ENCODE measurements around the gene FADS2. TPM values are rescaled to one million over a fixed set of nuclear protein-coding genes. Genes with fewer than 3 reads are reported as not detected.

Gene FADS2
- total RNA-seq, 2 donors from 2014 or later: 23.3 to 70.4 TPM

DNA sequence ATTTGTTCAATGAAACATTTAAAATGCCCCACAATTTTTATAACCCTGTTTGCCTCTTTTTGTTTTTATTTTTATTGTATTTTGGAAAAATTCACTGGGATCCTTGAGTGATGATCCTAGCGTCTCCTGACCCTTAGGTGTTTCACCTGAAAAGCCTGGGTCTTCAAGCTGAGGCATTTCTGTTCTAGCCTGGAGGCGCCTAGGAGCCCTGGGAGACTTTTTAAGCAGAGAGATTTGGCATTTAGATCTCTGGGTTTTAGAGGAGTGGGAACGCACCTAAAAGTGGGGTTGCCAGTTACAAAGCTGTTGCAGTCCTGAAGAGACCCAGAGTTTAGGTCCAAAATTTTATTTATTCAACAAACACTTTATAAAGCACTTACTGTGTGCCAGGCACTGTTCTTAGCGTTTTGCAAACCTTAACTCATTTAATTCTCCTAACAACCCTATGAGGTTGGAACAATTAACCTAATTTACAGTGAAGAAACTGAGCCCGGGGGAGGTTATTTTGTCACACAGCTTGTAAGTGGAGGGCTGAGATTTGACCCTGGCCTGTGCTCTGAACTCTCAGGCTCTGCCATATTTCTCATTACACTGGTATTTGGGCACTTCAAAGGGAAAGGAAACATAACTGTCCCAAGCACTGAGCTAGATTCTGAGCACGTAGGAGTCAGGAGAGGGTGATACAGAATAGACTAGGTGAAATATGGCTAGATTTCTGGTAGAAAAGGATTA is 10.5 kb upstream of the FADS2 start:
- Mint-ChIP-seq H3K27ac (peak overlapping the region; percentile 77), H3K4me3 (peak overlapping the region; percentile 89 to 94), H3K36me3 (ENCODE audit: insufficient read depth in 2 of 2) (peaks cover 4 to 5% of the 10 kb centered on the region in 2 donors), H3K9me3 (peaks cover 0 to 2% of the 10 kb centered on the region in 2 donors), H3K4me1 (ENCODE audit: low read depth) (peaks cover 17% of the 10 kb centered on the region), H3K27me3 (ENCODE audit: low read depth) (peaks cover 6% of the 10 kb centered on the region)
- ATAC-seq (replicated peaks in 1 of 2): no peak
- DNase-seq: no peak

- no peak for ATAC-seq (replicated peaks in 1 of 2)
- H3K27ac Mint-ChIP-seq: no peak overlapping the region
- DNase-seq: no peak
- peaks cover 0 to 1% of the 10 kb centered on the region in 2 donors for H3K36me3 Mint-ChIP-seq (ENCODE audit: insufficient read depth in 2 of 2)
- H3K4me1 Mint-ChIP-seq (ENCODE audit: low read depth): peaks cover 11% of the 10 kb centered on the region
- peaks cover 6% of the 10 kb centered on the region for H3K27me3 Mint-ChIP-seq (ENCODE audit: low read depth)
- H3K9me3 Mint-ChIP-seq: no peaks in the 10 kb centered on the region
- no peak overlapping the region for H3K4me3 Mint-ChIP-seq
Measured at GRCh38 chr11:61820174-61820573, 7.9 kb upstream of the FADS2 start.

- Mint-ChIP-seq H3K27ac (no peak overlapping the region), H3K27me3 (ENCODE audit: low read depth) (no peaks in the 10 kb centered on the region), H3K9me3 (no peaks in the 10 kb centered on the region), H3K4me3 (peak overlapping the region; percentile 89 to 93), H3K36me3 (ENCODE audit: insufficient read depth in 2 of 2) (no peaks in the 10 kb centered on the region), H3K4me1 (ENCODE audit: low read depth) (peaks cover 42% of the 10 kb centered on the region)
- DNase-seq: no peak
- no peak for ATAC-seq (replicated peaks in 1 of 2)
Measured at GRCh38 chr11:61826930-61827570, 1.1 kb upstream of the FADS2 start.

DNA sequence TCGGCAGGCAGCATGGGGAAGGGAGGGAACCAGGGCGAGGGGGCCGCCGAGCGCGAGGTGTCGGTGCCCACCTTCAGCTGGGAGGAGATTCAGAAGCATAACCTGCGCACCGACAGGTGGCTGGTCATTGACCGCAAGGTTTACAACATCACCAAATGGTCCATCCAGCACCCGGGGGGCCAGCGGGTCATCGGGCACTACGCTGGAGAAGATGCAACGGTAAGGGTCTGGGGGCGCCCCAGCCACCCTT is 204 bp downstream of the FADS2 start:
- ATAC-seq (replicated peaks in 1 of 2) (no peak), DNase-seq (no peak)
- peak overlapping the region; percentile 36 for H3K27ac Mint-ChIP-seq
- no peaks in the 10 kb centered on the region for H3K9me3 Mint-ChIP-seq
- H3K36me3 Mint-ChIP-seq (ENCODE audit: insufficient read depth in 2 of 2): peaks cover 0 to 2% of the 10 kb centered on the region in 2 donors
- peaks cover 51% of the 10 kb centered on the region for H3K4me1 Mint-ChIP-seq (ENCODE audit: low read depth)
- no peaks in the 10 kb centered on the region for H3K27me3 Mint-ChIP-seq (ENCODE audit: low read depth)
- peak overlapping the region; percentile 89 to 93 for H3K4me3 Mint-ChIP-seq

DNA sequence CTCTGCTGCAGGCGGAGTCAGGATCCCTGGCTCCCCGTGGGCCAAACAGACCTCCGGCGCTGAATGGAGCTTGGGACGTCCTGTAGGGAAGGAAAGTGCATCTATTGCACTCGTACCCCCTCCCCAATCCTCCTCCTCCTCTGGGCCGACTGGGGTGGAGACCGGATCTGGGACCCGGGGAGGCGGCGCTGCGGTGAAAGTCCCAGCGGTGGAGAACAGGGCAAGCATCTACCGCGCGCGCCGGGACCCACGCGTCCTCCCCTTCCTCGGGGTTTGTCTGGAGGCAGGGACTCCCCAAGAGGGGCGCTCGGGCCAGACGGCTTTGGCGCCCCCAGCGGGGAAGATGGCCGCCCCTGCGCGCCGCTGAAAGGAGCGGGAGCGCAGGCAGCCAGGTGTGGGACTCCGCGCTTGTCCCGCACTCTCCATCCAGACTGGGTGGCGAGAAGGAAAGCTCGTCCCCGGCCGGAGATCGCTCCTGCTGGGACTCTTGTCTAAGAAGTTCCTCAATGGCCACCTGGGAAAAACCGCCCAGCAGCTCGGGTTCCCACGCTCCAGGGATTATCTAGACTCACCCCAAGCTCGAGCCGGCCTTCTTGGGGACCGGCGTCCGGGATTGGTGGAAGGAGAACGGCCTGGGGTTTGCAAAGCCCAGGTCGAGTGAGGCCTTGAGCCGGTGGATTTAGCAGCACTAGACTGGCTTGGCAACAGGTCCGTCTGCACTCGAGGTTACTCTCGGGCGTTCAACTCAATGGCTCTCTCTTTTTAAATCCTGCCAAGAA is 718 bp downstream of the FADS2 start:
- H3K27me3 Mint-ChIP-seq (ENCODE audit: low read depth): no peaks in the 10 kb centered on the region
- peak overlapping the region; percentile 89 to 93 for H3K4me3 Mint-ChIP-seq
- peaks cover 0 to 2% of the 10 kb centered on the region in 2 donors for H3K36me3 Mint-ChIP-seq (ENCODE audit: insufficient read depth in 2 of 2)
- H3K27ac Mint-ChIP-seq: no peak overlapping the region
- DNase-seq (peak; percentile 55 to 72), ATAC-seq (replicated peaks in 1 of 2) (peak; percentile 53 to 66)
- peaks cover 56% of the 10 kb centered on the region for H3K4me1 Mint-ChIP-seq (ENCODE audit: low read depth)
- no peaks in the 10 kb centered on the region for H3K9me3 Mint-ChIP-seq

GRCh38 chr11:61829806-61830205 is 1.7 kb downstream of the FADS2 start:
- Mint-ChIP-seq H3K9me3 (no peaks in the 10 kb centered on the region), H3K27ac (no peak overlapping the region), H3K36me3 (ENCODE audit: insufficient read depth in 2 of 2) (peaks cover 0 to 2% of the 10 kb centered on the region in 2 donors), H3K4me1 (ENCODE audit: low read depth) (peaks cover 66% of the 10 kb centered on the region), H3K4me3 (peak overlapping the region; percentile 89 to 93), H3K27me3 (ENCODE audit: low read depth) (no peaks in the 10 kb centered on the region)
- no peak for DNase-seq
- no peak for ATAC-seq (replicated peaks in 1 of 2)

- no peaks in the 10 kb centered on the region for H3K9me3 Mint-ChIP-seq
- ATAC-seq (replicated peaks in 1 of 2): no peak
- peaks cover 73% of the 10 kb centered on the region for H3K4me1 Mint-ChIP-seq (ENCODE audit: low read depth)
- H3K27ac Mint-ChIP-seq: no peak overlapping the region
- peaks cover 0 to 2% of the 10 kb centered on the region in 2 donors for H3K36me3 Mint-ChIP-seq (ENCODE audit: insufficient read depth in 2 of 2)
- no peaks in the 10 kb centered on the region for H3K27me3 Mint-ChIP-seq (ENCODE audit: low read depth)
- DNase-seq: no peak
- H3K4me3 Mint-ChIP-seq: peak overlapping the region; percentile 67 to 93
Measured at GRCh38 chr11:61830237-61831105, 2.4 kb downstream of the FADS2 start.

GRCh38 chr11:61832207-61832606 is 4.1 kb downstream of the FADS2 start:
- Mint-ChIP-seq H3K4me3 (no peak overlapping the region), H3K4me1 (ENCODE audit: low read depth) (peaks cover 69% of the 10 kb centered on the region), H3K36me3 (ENCODE audit: insufficient read depth in 2 of 2) (peaks cover 0 to 2% of the 10 kb centered on the region in 2 donors), H3K9me3 (no peaks in the 10 kb centered on the region), H3K27me3 (ENCODE audit: low read depth) (no peaks in the 10 kb centered on the region), H3K27ac (no peak overlapping the region)
- DNase-seq (no peak), ATAC-seq (replicated peaks in 1 of 2) (no peak)

GRCh38 chr11:61832754-61833153 is 4.7 kb downstream of the FADS2 start:
- peaks cover 68% of the 10 kb centered on the region for H3K4me1 Mint-ChIP-seq (ENCODE audit: low read depth)
- no peaks in the 10 kb centered on the region for H3K9me3 Mint-ChIP-seq
- ATAC-seq (replicated peaks in 1 of 2) (no peak), DNase-seq (no peak)
- H3K36me3 Mint-ChIP-seq (ENCODE audit: insufficient read depth in 2 of 2): peaks cover 0 to 2% of the 10 kb centered on the region in 2 donors
- H3K27ac Mint-ChIP-seq: no peak overlapping the region
- no peak overlapping the region for H3K4me3 Mint-ChIP-seq
- H3K27me3 Mint-ChIP-seq (ENCODE audit: low read depth): no peaks in the 10 kb centered on the region

DNA sequence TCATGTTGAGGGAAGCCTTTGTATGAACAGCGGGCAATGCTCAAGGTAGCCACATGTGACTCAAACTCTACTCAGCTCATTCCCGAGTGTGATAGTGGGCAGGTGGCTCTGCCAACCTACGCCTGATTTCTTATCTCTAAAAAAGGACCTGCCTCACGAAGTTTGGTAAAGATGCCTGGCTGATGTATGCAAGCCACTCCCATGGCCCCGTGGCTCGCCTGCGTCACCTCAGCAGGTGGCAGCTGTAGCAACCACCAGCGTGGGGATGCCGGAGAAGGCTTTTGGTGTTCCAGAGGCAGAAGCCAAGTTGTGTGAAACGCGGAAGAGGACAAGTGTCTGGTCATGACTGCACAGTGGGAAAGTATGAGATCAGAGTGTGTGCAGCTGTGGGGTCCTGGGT is 5.4 kb downstream of the FADS2 start:
- DNase-seq (peak in 1 of 2 donors; percentile 40), ATAC-seq (replicated peaks in 1 of 2) (peak in 1 of 2 donors; percentile 43)
- Mint-ChIP-seq H3K36me3 (ENCODE audit: insufficient read depth in 2 of 2) (peaks cover 0 to 2% of the 10 kb centered on the region in 2 donors), H3K27me3 (ENCODE audit: low read depth) (no peaks in the 10 kb centered on the region), H3K27ac (peak overlapping the region; percentile 51), H3K9me3 (no peaks in the 10 kb centered on the region), H3K4me1 (ENCODE audit: low read depth) (peaks cover 62% of the 10 kb centered on the region), H3K4me3 (peak overlapping the region; percentile 62 to 74)

GRCh38 chr11:61833926-61834277 is 5.8 kb downstream of the FADS2 start:
- Mint-ChIP-seq H3K4me1 (ENCODE audit: low read depth) (peaks cover 62% of the 10 kb centered on the region), H3K9me3 (no peaks in the 10 kb centered on the region), H3K27me3 (ENCODE audit: low read depth) (no peaks in the 10 kb centered on the region), H3K4me3 (peak overlapping the region; percentile 11 to 74), H3K36me3 (ENCODE audit: insufficient read depth in 2 of 2) (peaks cover 0 to 2% of the 10 kb centered on the region in 2 donors), H3K27ac (no peak overlapping the region)
- DNase-seq (no peak), ATAC-seq (replicated peaks in 1 of 2) (no peak)

DNA sequence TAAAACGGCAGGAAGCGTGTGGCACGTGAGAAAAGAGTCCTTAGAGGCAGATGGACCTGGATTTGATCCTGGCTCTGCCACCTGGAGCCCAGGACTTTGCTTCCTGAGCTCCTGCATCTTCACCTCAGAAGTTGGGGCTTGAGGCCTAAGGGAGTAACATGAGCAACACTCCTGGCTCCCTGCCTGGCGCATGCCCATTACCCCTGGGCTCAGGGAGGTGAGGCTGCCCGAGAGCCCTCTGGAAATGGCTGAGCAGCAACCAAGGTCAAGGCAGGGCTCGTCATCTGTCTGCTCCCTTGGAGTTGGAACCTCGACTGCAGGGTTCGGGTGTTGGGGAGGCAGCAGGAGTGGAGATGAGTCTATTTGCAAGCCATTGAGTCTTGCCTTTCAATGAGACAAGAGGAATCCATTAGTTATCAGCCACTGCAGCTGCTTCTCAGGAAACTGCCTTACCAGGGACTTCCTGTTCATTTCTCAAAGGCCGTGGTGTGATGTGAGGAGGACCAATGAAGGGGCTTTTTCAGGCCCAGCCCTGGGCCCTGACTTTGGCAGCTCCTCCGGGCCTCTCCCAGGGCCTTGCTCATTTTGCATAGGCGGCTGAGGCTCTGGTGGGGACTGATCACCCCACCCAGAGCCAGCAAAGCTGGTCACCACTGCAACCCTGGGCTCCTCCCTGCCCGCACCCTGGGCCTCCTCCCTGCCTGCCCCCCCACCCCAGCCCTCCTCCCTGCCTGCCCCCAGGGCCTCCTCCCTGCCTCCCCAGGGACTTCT is 6.4 kb downstream of the FADS2 start:
- peaks cover 0 to 6% of the 10 kb centered on the region in 2 donors for H3K36me3 Mint-ChIP-seq (ENCODE audit: insufficient read depth in 2 of 2)
- H3K27me3 Mint-ChIP-seq (ENCODE audit: low read depth): no peaks in the 10 kb centered on the region
- no peaks in the 10 kb centered on the region for H3K9me3 Mint-ChIP-seq
- DNase-seq (peak; percentile 54 to 66), ATAC-seq (replicated peaks in 1 of 2) (peak; percentile 91 to 94)
- H3K27ac Mint-ChIP-seq: no peak overlapping the region
- peak overlapping the region; percentile 26 to 74 for H3K4me3 Mint-ChIP-seq
- H3K4me1 Mint-ChIP-seq (ENCODE audit: low read depth): peaks cover 58% of the 10 kb centered on the region

All from activated T-cell treated with anti-CD3 and anti-CD28 coated beads, Interleukin-2, amount 50 U/mL, for 72 hours (primary cell).